ENCODE results near the gene UMAD1. TPM values are rescaled to one million over a fixed set of nuclear protein-coding genes. Genes with fewer than 3 reads are reported as not detected.
"Not testable (repeated sequence)": the region's sequence is repeated elsewhere in the genome, so short reads cannot be mapped to it uniquely, and the experiment has no call there.

The UMAD1 gene
- total RNA-seq, 1 donor from 2014 or later = 11.3 TPM

DNA sequence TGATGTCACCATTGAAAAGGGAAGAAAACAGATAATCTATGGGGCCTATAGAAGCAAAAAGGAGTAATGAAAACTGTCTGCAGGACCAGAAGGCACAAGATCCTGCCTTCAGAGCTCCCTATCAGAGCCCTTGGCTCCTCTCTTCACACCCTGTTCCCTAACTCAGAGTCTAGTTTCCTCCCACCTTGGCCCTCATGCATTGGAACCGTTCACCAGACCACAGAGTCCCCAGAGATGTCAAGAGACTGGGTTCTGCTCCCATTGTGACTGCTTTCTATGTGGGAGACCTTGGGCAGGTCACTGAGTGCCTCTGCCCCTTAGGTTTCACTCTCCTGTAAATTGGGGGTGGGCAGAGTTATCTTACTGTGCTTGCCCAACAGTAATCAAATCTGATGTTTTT is 158.0 kb downstream of the UMAD1 start:
- no peak for FAIRE-seq
- DNase-seq (ENCODE audit: low read depth) = no peak
- TF ChIP-seq, protein P1, sequence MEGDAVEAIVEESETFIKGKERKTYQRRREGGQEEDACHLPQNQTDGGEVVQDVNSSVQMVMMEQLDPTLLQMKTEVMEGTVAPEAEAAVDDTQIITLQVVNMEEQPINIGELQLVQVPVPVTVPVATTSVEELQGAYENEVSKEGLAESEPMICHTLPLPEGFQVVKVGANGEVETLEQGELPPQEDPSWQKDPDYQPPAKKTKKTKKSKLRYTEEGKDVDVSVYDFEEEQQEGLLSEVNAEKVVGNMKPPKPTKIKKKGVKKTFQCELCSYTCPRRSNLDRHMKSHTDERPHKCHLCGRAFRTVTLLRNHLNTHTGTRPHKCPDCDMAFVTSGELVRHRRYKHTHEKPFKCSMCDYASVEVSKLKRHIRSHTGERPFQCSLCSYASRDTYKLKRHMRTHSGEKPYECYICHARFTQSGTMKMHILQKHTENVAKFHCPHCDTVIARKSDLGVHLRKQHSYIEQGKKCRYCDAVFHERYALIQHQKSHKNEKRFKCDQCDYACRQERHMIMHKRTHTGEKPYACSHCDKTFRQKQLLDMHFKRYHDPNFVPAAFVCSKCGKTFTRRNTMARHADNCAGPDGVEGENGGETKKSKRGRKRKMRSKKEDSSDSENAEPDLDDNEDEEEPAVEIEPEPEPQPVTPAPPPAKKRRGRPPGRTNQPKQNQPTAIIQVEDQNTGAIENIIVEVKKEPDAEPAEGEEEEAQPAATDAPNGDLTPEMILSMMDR (IDR thresholded peaks at IDR 0.05; ENCODE audit: insufficient read depth, low read length, severe bottlenecking) = no peak
- no peaks in the 10 kb centered on the region for H3K36me3 ChIP-seq (ENCODE audit: control insufficient read depth, insufficient read depth, low read length)
- H3K4me3 ChIP-seq (ENCODE audit: low read depth, low read length) = no peak overlapping the region
- H3K27me3 ChIP-seq (ENCODE audit: control insufficient read depth, insufficient read depth, low read length) = no peaks in the 10 kb centered on the region

DNA sequence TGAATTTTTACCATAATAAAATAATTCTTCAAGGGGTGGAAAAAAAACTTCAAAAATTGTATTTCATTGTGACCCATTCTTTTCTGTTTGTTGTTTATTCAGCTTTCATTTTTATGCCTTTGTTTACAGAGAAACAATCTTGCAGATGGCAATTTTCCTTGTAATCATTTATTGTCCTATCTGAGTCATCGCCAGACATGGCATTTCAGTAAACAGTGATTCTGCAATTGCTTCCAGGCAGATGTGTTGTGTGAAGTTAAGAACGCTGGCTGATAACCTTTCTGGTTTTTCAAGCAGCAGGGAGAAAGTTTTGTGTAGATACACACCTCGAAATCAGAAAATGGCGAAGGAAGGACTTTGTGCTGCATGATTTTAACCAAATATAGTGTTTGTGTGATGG is 158.6 kb downstream of the UMAD1 start:
- peak; percentile 78 for DNase-seq (ENCODE audit: low read depth)
- H3K27me3 ChIP-seq (ENCODE audit: control insufficient read depth, insufficient read depth, low read length) = no peaks in the 10 kb centered on the region
- no peaks in the 10 kb centered on the region for H3K36me3 ChIP-seq (ENCODE audit: control insufficient read depth, insufficient read depth, low read length)
- FAIRE-seq = no peak
- TF ChIP-seq, protein P1 (IDR thresholded peaks at IDR 0.05; ENCODE audit: insufficient read depth, low read length, severe bottlenecking) = no peak
- H3K4me3 ChIP-seq (ENCODE audit: low read depth, low read length) = no peak overlapping the region

DNA sequence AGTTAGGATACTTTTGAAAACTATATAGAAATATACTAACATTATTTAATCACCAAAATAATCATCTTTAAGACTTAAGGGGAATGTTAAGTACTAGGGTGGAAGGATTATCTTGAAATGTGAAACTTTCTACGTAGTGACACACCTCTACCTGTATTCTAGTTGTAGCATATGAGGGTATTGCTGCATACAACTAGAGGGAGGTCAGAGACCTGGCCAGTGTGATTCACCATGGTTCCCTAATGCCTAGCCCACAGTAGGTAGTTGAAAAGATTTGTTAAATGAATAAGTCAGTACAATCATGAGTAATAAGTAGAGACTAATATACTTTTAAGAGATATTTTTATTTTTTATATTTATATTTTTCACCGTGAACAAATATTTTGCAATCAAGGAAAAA is 162.0 kb downstream of the UMAD1 start:
- no peaks in the 10 kb centered on the region for H3K36me3 ChIP-seq (ENCODE audit: control insufficient read depth, insufficient read depth, low read length)
- H3K27me3 ChIP-seq (ENCODE audit: control insufficient read depth, insufficient read depth, low read length) = no peaks in the 10 kb centered on the region
- TF ChIP-seq, protein P1 (IDR thresholded peaks at IDR 0.05; ENCODE audit: insufficient read depth, low read length, severe bottlenecking) = no peak
- DNase-seq (ENCODE audit: low read depth) = no peak
- no peak overlapping the region for H3K4me3 ChIP-seq (ENCODE audit: low read depth, low read length)
- no peak for FAIRE-seq

DNA sequence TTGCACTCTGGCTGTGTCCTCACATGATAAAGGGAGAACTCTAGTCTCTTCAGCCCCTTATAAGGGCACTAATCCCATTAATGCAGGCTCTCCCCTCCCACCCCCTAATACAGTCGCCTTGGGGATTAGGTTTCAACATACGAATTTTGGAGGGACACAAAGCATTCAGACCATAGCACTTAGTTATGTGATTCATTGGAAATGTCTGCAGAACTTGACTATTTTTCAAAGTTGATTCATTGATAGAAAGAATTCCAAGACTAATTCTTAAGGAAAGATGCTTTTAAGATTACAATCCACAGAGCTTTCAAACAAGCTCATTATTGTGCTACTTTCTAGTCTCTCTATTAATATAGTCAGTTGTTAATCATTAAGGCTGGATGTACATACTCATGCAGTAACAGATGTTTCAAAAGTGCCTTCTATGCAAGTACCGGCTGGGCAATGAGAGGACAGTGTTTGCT is 163.2 kb downstream of the UMAD1 start:
- Histone ChIP-seq H3K36me3 (ENCODE audit: control insufficient read depth, insufficient read depth, low read length) (no peaks in the 10 kb centered on the region), H3K27me3 (ENCODE audit: control insufficient read depth, insufficient read depth, low read length) (no peaks in the 10 kb centered on the region), H3K4me3 (ENCODE audit: low read depth, low read length) (no peak overlapping the region)
- DNase-seq (ENCODE audit: low read depth) (no peak), FAIRE-seq (no peak)
- TF ChIP-seq, protein P1 (IDR thresholded peaks at IDR 0.05; ENCODE audit: insufficient read depth, low read length, severe bottlenecking) = no peak

DNA sequence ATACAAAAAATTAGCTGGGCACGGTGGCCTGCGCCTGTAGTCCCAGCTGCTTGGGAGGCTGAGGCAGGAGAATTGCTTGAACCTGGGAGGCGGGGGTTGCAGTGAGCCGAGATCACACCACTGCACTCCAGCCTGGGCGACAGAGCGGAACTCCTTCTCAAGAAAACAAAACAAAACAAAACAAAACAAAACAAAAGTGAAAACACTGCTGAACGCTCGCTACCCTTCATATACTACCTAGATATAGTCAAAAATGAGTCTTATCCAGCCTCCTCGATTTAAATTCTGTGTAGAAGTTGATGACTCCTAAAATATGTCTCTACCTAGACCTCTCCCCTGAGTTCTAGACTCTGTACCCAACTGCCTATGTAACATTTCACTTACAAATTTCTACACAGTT is 164.3 kb downstream of the UMAD1 start:
- not testable (repeated sequence) for DNase-seq (ENCODE audit: low read depth); H3K4me3 ChIP-seq (ENCODE audit: low read depth, low read length); H3K27me3 ChIP-seq (ENCODE audit: control insufficient read depth, insufficient read depth, low read length); H3K36me3 ChIP-seq (ENCODE audit: control insufficient read depth, insufficient read depth, low read length); FAIRE-seq

DNA sequence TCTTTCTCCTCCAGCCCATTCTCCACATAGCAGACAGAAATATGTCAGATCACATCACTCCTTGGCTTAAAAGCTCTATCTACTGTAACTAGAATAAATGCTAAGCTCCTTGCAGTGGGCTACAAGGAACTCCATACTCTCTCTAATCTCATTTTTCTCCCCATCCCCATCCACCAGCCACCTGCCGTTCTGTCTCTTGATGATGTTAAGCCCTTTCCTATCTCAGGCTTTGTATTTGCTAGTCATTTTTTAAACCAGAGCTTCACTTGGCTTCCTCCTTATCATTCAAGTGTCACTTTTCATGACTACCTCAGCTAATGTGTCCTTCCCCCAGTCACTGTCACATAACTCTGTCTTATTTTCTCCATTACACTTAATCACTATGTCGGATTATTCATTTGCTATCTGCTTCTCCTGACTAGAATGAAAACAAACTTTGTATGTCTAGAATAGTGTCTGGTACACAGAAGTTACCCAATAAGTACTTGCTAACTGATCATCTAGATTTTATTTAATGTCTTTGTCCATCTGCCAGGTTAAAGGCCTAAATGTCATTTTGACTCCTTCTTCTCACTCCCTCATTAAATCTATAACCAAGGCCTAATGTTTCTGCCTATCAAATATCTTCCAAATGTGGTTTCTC is 165.1 kb downstream of the UMAD1 start:
- Histone ChIP-seq H3K4me3 (ENCODE audit: low read depth, low read length) (no peak overlapping the region), H3K27me3 (ENCODE audit: control insufficient read depth, insufficient read depth, low read length) (no peaks in the 10 kb centered on the region), H3K36me3 (ENCODE audit: control insufficient read depth, insufficient read depth, low read length) (no peaks in the 10 kb centered on the region)
- DNase-seq (ENCODE audit: low read depth) (no peak), FAIRE-seq (no peak)
- TF ChIP-seq, protein P1 (IDR thresholded peaks at IDR 0.05; ENCODE audit: insufficient read depth, low read length, severe bottlenecking) = no peak
